CD4-positive, alpha-beta T cell treated with Interleukin-17A for 4 hours (primary cell): Measurements from ENCODE around the gene PRMT5.
"Not testable (repeated sequence)": the region's sequence is repeated elsewhere in the genome, so short reads cannot be mapped to it uniquely, and the experiment has no call there.

Experiments used
- DNase-seq: peaks from one replicate; pipeline ENCODE4 v3.0.0-alpha.2; 2020; ENCODE audit warnings: mixed read lengths

PRMT5 gene

GRCh38 chr14:22929961-22930364 lies 787 bp upstream of the PRMT5 start:
- no peak for DNase-seq

GRCh38 chr14:22928237-22929103 lies 706 bp downstream of the PRMT5 start:
- DNase-seq, result no peak

GRCh38 chr14:22926316-22926715 lies 2.9 kb downstream of the PRMT5 start:
- DNase-seq, result no peak

GRCh38 chr14:22925513-22925912 lies 3.7 kb downstream of the PRMT5 start:
- DNase-seq, result no peak

- no peak for DNase-seq
Observed at GRCh38 chr14:22923746-22924145, 5.4 kb downstream of the PRMT5 start.

- no peak for DNase-seq
Observed at GRCh38 chr14:22922294-22922693, 6.9 kb downstream of the PRMT5 start.

- DNase-seq, result no peak
Observed at GRCh38 chr14:22920697-22921096, 8.5 kb downstream of the PRMT5 start.

- DNase-seq, result no peak
Observed at GRCh38 chr14:22919601-22919921, 9.6 kb downstream of the PRMT5 start.

- peak; percentile 100 for DNase-seq
Observed at GRCh38 chr14:22918804-22919600, 10.2 kb downstream of the PRMT5 start, which contains the start of gene RBM23. Gene RBM23 (minus strand): TSS chr14:22919149.

GRCh38 chr14:22915886-22916521 lies 13.2 kb downstream of the PRMT5 start:
- no peak for DNase-seq

- DNase-seq, result not testable (repeated sequence)
Observed at GRCh38 chr14:22914836-22915235, 14.3 kb downstream of the PRMT5 start.

GRCh38 chr14:22910916-22911315 lies 18.3 kb downstream of the PRMT5 start:
- DNase-seq, result no peak

GRCh38 chr14:22908601-22909000 lies 20.6 kb downstream of the PRMT5 start:
- DNase-seq, result no peak

GRCh38 chr14:22907429-22907828 lies 21.7 kb downstream of the PRMT5 start:
- DNase-seq, result no peak

GRCh38 chr14:22906073-22906472 lies 23.1 kb downstream of the PRMT5 start:
- DNase-seq, result no peak

- DNase-seq, result no peak
Observed at GRCh38 chr14:22905627-22906026, 23.5 kb downstream of the PRMT5 start.

- DNase-seq, result no peak
Observed at GRCh38 chr14:22903742-22904087, 25.5 kb downstream of the PRMT5 start.

- no peak for DNase-seq
Observed at GRCh38 chr14:22901799-22902198, 27.4 kb downstream of the PRMT5 start.

- peak; percentile 77 for DNase-seq
Observed at GRCh38 chr14:22900081-22900799, 28.9 kb downstream of the PRMT5 start.

GRCh38 chr14:22898302-22899090 lies 30.7 kb downstream of the PRMT5 start:
- no peak for DNase-seq

- no peak for DNase-seq
Observed at GRCh38 chr14:22897357-22897756, 31.8 kb downstream of the PRMT5 start.

GRCh38 chr14:22896760-22897159 lies 32.4 kb downstream of the PRMT5 start:
- no peak for DNase-seq
